Myocyte (in vitro differentiated cells): Measurements from ENCODE around the gene MMP28. TPM values are rescaled to one million over a fixed set of nuclear protein-coding genes. Genes with fewer than 3 reads are reported as not detected.

ENCODE experiments used
- DNase-seq: peaks from one replicate; pipeline ENCODE4 v3.0.0-alpha.2; 2012; ENCODE audit warnings: low read depth
- total RNA-seq: library from RNA; depleted of rRNA; stranded (reverse); fragments of >200 nt; gene quantifications from 2 replicates; pipeline ENCODE4 v1.2.3, GENCODE V29; 2014

MMP28 gene
- total RNA-seq, 1 donor from 2014 or later, result 0.99 TPM

GRCh38 chr17:35728551-35728950 lies 66.9 kb downstream of the MMP28 start:
- no peak for DNase-seq

GRCh38 chr17:35727635-35728034 lies 67.8 kb downstream of the MMP28 start:
- DNase-seq, result no peak

GRCh38 chr17:35726953-35727460 lies 68.4 kb downstream of the MMP28 start:
- DNase-seq, result no peak

- peak; percentile 79 for DNase-seq
Measured at GRCh38 chr17:35726127-35726952, 69.1 kb downstream of the MMP28 start.

GRCh38 chr17:35725802-35726126 lies 69.7 kb downstream of the MMP28 start:
- no peak for DNase-seq

GRCh38 chr17:35725058-35725457 lies 70.4 kb downstream of the MMP28 start:
- no peak for DNase-seq

GRCh38 chr17:35723735-35724134 lies 71.7 kb downstream of the MMP28 start:
- DNase-seq, result no peak

- no peak for DNase-seq
Measured at GRCh38 chr17:35717475-35717874, 78.0 kb downstream of the MMP28 start.

- no peak for DNase-seq
Measured at GRCh38 chr17:35716897-35717465, 78.5 kb downstream of the MMP28 start.

GRCh38 chr17:35716173-35716572 lies 79.3 kb downstream of the MMP28 start:
- no peak for DNase-seq

Other genes with a start within 250 kb of the MMP28 start
- gene SLFN14, start 234.8 kb downstream of the MMP28 start, total RNA-seq, result not detected in 2 replicates
- gene PEX12, start 217.1 kb downstream of the MMP28 start, total RNA-seq, result 7.4 and 12.4 TPM in 2 replicates
- gene AP2B1, start 208.3 kb downstream of the MMP28 start, total RNA-seq, result 47.0 and 52.6 TPM in 2 replicates
- gene RASL10B, start 64.0 kb downstream of the MMP28 start, total RNA-seq, result 1.1 and 1.3 TPM in 2 replicates
- 0.08 TPM in 1 of 2 replicates, not detected in the other for gene GAS2L2, start 42.4 kb downstream of the MMP28 start, total RNA-seq
- not detected in 2 replicates for gene C17orf50, start 34.8 kb downstream of the MMP28 start, total RNA-seq
- gene TAF15, start 13.8 kb upstream of the MMP28 start, total RNA-seq, result 25.1 and 25.7 TPM in 2 replicates
- not detected in 2 replicates for gene HEATR9, start 73.2 kb upstream of the MMP28 start, total RNA-seq
- 0.11 and 0.62 TPM in 2 replicates for gene CCL5, start 84.7 kb upstream of the MMP28 start, total RNA-seq
- gene RDM1, start 135.1 kb upstream of the MMP28 start, total RNA-seq, result not detected in 2 replicates
- not detected in 2 replicates for gene LYZL6, start 148.1 kb upstream of the MMP28 start, total RNA-seq
- not detected in 2 replicates for gene CCL16, start 185.9 kb upstream of the MMP28 start, total RNA-seq
- not detected in 2 replicates for gene CCL14, start 191.1 kb upstream of the MMP28 start, total RNA-seq
- not detected in 2 replicates for gene CCL15, start 205.9 kb upstream of the MMP28 start, total RNA-seq
- gene CCL23, start 222.3 kb upstream of the MMP28 start, total RNA-seq, result not detected in 2 replicates